Sigmoid colon (tissue), 4 donors: Measurements from ENCODE around the gene TENT5C.

ENCODE experiments used
- CTCF ChIP-seq, 4 experiments: fragments of 450-650 bp in 3 of 4; fragments of 200-600 bp in 1 of 4; IDR thresholded peaks; one replicate each; pipeline ENCODE4 v1.5.1; 2016 to 2019; ENCODE audit warnings: antibody characterized with exemption in 4 of 4, mild to moderate bottlenecking in 3 of 4, moderate library complexity in 2 of 4
- EP300 ChIP-seq, 4 donors: sonication (generic); formaldehyde crosslinking; IDR thresholded peaks; one replicate each; pipeline ENCODE4 v1.6.1; 2017; ENCODE audit warnings: antibody characterized with exemption in 4 of 4
- POLR2A ChIP-seq, 2 donors: fragments of 450-650 bp; IDR thresholded peaks; one replicate each; pipeline ENCODE4 v1.6.1; 2016; ENCODE audit warnings: antibody characterized with exemption in 2 of 2, mild to moderate bottlenecking in 2 of 2, moderate library complexity in 2 of 2
- POLR2AphosphoS5 ChIP-seq, 4 donors: sonication (generic); formaldehyde crosslinking; IDR thresholded peaks; one replicate each; pipeline ENCODE4 v1.6.1; 2017; ENCODE audit warnings: antibody characterized with exemption in 4 of 4

- TF ChIP-seq POLR2AphosphoS5 (IDR thresholded peaks at IDR 0.05): peak in 2 of 4 donors; percentile 28 to 29
- peak in 2 of 4 experiments; percentile 9 to 20 for TF ChIP-seq CTCF (IDR thresholded peaks at IDR 0.05)
- no peak for TF ChIP-seq POLR2A (IDR thresholded peaks at IDR 0.05)
- TF ChIP-seq EP300 (IDR thresholded peaks at IDR 0.05): no peak
These were observed 66.1 kb downstream of the TENT5C start for GRCh38 chr1:117671781-117672501.
